ENCODE results near the gene CSNK1G1.

DNA sequence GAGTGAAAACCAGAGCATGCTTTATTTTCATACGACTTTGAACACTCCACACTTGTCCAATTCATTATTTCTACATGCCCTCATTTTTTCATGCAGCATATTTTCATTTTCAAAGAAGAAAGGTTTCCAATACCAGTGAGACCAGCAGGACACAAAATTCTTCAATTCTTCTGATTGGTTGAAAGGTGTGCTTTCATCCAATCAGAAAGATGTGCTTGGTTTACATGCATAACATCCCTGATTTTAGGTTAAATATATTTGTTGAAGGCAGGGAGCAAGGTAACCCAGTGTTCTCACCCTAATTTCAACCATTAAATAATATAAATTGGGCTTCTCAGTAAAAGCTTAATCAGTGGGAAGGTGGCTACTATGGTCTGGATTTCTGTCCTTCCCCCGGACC is 145.6 kb downstream of the CSNK1G1 start:
- TF ChIP-seq, protein P1, sequence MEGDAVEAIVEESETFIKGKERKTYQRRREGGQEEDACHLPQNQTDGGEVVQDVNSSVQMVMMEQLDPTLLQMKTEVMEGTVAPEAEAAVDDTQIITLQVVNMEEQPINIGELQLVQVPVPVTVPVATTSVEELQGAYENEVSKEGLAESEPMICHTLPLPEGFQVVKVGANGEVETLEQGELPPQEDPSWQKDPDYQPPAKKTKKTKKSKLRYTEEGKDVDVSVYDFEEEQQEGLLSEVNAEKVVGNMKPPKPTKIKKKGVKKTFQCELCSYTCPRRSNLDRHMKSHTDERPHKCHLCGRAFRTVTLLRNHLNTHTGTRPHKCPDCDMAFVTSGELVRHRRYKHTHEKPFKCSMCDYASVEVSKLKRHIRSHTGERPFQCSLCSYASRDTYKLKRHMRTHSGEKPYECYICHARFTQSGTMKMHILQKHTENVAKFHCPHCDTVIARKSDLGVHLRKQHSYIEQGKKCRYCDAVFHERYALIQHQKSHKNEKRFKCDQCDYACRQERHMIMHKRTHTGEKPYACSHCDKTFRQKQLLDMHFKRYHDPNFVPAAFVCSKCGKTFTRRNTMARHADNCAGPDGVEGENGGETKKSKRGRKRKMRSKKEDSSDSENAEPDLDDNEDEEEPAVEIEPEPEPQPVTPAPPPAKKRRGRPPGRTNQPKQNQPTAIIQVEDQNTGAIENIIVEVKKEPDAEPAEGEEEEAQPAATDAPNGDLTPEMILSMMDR (conservative IDR thresholded peaks at IDR 0.05): no peak
- TF ChIP-seq ZFX (IDR thresholded peaks at IDR 0.05): no peak
